Endothelial cell of umbilical vein (primary cell): ENCODE results near the gene CCDC106.

ENCODE experiments used
- EZH2 ChIP-seq: IDR thresholded peaks from 2 replicates; pipeline ENCODE4 v1.6.1; 2012; ENCODE audit warnings: borderline replicate concordance, low read depth, mild to moderate bottlenecking, moderate library complexity, low read length, inconsistent platforms; ENCODE audit not compliant: severe bottlenecking
- POLR2A ChIP-seq: IDR thresholded peaks from 2 replicates; pipeline ENCODE4 v1.6.1; 2012; ENCODE audit warnings: low read depth, mild to moderate bottlenecking, control low read depth, low read length
- TF ChIP-seq, protein P1 (sequence below), 2 donors: IDR thresholded peaks; 1 replicate in 1 of 2; 2 replicates in 1 of 2; pipeline ENCODE4 v1.5.1; 2011; ENCODE audit warnings: low read length in 2 of 2, mild to moderate bottlenecking in 2 of 2, moderate library complexity in 2 of 2, control low read depth in 1 of 2, inconsistent platforms in 1 of 2, low read depth in 1 of 2; ENCODE audit not compliant: insufficient read depth in 1 of 2; ENCODE audit errors: extremely low read depth in 1 of 2

DNA sequence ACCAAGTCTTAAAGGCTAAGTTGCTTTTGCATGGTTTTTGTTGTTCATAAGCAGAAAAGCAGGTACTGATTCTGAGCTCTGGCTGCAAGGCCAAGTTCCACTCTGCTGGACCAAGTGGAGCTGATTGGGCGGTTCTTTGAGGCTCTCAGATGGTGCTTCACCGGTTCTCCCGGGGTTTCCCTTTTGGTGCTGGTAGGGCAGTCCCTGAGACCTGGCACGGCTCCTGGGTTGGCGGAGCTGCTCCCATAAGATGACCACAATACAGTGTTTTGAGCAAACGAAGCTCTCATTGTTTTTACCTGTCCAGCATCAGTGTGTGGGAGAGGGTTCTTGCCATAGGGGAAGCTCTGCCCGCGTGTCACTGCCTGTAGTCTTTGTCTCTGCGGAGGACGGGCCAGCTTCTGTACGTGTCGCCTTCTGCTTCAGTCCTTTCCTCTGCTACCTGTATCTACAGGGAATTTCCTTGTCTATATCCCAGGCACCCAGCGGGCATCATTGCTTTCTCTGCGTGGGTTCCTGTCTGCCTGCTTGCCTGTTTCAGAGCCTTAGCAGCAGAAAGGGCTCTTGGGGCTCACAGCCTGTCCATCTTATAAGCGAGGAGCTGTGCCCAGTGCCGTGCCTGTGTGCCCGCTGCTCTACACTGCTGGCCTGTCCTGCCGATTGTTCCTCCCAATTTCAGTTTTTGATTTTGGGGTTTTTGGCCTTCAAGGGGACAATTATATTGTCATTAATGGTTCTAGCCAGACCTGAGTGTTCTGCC lies 9.2 kb downstream of the CCDC106 start:
- TF ChIP-seq, protein P1, sequence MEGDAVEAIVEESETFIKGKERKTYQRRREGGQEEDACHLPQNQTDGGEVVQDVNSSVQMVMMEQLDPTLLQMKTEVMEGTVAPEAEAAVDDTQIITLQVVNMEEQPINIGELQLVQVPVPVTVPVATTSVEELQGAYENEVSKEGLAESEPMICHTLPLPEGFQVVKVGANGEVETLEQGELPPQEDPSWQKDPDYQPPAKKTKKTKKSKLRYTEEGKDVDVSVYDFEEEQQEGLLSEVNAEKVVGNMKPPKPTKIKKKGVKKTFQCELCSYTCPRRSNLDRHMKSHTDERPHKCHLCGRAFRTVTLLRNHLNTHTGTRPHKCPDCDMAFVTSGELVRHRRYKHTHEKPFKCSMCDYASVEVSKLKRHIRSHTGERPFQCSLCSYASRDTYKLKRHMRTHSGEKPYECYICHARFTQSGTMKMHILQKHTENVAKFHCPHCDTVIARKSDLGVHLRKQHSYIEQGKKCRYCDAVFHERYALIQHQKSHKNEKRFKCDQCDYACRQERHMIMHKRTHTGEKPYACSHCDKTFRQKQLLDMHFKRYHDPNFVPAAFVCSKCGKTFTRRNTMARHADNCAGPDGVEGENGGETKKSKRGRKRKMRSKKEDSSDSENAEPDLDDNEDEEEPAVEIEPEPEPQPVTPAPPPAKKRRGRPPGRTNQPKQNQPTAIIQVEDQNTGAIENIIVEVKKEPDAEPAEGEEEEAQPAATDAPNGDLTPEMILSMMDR (IDR thresholded peaks at IDR 0.05; ENCODE audit: extremely low read depth in 1 of 2, insufficient read depth in 1 of 2, low read depth in 1 of 2, low read length in 2 of 2), result no peak
- no peak for TF ChIP-seq POLR2A
- TF ChIP-seq EZH2, result no peak
